HEK293T (cell line): ENCODE results near the gene MORN1.

Experiments
- ARNT ChIP-seq: fragments of 450-650 bp; IDR thresholded peaks from 2 replicates; pipeline ENCODE4 v1.6.1; 2017; ENCODE audit warnings: mild to moderate bottlenecking
- BHLHE40 ChIP-seq: fragments of 450-650 bp; IDR thresholded peaks from 2 replicates; pipeline ENCODE4 v1.6.1; 2016; ENCODE audit warnings: mild to moderate bottlenecking, moderate library complexity, borderline replicate concordance
- CTBP1 ChIP-seq: fragments of 450-650 bp; IDR thresholded peaks from 2 replicates; pipeline ENCODE4 v1.6.1; 2016; ENCODE audit warnings: borderline replicate concordance
- FOXA1 ChIP-seq: fragments of 450-650 bp; IDR thresholded peaks from 2 replicates; pipeline ENCODE4 v1.6.1; 2016; ENCODE audit warnings: mild to moderate bottlenecking
- FOXK2 ChIP-seq: fragments of 450-650 bp; IDR thresholded peaks from 2 replicates; pipeline ENCODE4 v1.6.1; 2016; ENCODE audit warnings: mild to moderate bottlenecking
- FOXM1 ChIP-seq: fragments of 450-650 bp; IDR thresholded peaks from 2 replicates; pipeline ENCODE4 v1.6.1; 2017; ENCODE audit warnings: mild to moderate bottlenecking, borderline replicate concordance
- PKNOX1 ChIP-seq: fragments of 450-650 bp; IDR thresholded peaks from 2 replicates; pipeline ENCODE4 v1.6.1; 2016
- SP1 ChIP-seq: fragments of 450-650 bp; IDR thresholded peaks from 2 replicates; pipeline ENCODE4 v1.6.1; 2017
- SUZ12 ChIP-seq: fragments of 450-650 bp; IDR thresholded peaks from 2 replicates; pipeline ENCODE4 v1.6.1; 2016; ENCODE audit warnings: mild to moderate bottlenecking
- TARDBP ChIP-seq: fragments of 450-650 bp; IDR thresholded peaks from 2 replicates; pipeline ENCODE4 v1.6.1; 2016
- ZNF384 ChIP-seq: fragments of 450-650 bp; IDR thresholded peaks from 2 replicates; pipeline ENCODE4 v1.6.1; 2016

- no peak for TF ChIP-seq FOXA1
- no peak for TF ChIP-seq SUZ12
- TF ChIP-seq FOXK2 = no peak
- no peak for TF ChIP-seq TARDBP
- no peak for TF ChIP-seq PKNOX1
- TF ChIP-seq CTBP1 = no peak
- TF ChIP-seq BHLHE40 = no peak
- TF ChIP-seq FOXM1 = no peak
- TF ChIP-seq SP1 = no peak
- no peak for TF ChIP-seq ARNT
- TF ChIP-seq ZNF384 = no peak
Observed at GRCh38 chr1:2391931-2392509, 666 bp upstream of the MORN1 start.
